Measurements from ENCODE around the gene SH3D21.

DNA sequence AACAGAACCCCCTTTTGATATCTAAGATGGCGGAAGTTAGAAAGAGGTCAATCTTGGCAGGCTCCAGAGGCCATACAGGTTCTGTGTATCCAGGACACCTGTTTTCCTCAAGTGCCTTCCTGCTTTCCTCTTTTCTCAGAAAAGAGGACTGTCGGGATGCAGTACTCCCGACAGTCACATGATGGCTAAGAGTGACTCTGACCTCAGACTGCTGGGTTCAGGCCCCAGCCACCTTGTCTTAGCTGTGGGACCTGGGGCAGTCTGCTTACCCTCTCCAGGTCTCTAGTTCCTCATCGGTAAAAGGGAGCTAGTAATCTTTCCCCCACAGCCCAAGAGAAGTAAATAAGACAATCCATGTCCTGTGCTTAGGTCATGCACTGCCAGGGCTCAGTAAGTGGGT, 49.6 kb downstream of the SH3D21 start:
- TF ChIP-seq, protein P1, sequence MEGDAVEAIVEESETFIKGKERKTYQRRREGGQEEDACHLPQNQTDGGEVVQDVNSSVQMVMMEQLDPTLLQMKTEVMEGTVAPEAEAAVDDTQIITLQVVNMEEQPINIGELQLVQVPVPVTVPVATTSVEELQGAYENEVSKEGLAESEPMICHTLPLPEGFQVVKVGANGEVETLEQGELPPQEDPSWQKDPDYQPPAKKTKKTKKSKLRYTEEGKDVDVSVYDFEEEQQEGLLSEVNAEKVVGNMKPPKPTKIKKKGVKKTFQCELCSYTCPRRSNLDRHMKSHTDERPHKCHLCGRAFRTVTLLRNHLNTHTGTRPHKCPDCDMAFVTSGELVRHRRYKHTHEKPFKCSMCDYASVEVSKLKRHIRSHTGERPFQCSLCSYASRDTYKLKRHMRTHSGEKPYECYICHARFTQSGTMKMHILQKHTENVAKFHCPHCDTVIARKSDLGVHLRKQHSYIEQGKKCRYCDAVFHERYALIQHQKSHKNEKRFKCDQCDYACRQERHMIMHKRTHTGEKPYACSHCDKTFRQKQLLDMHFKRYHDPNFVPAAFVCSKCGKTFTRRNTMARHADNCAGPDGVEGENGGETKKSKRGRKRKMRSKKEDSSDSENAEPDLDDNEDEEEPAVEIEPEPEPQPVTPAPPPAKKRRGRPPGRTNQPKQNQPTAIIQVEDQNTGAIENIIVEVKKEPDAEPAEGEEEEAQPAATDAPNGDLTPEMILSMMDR (IDR thresholded peaks at IDR 0.05) = no peak
- no peak for TF ChIP-seq POLR2AphosphoS5 (IDR thresholded peaks at IDR 0.05; ENCODE audit: insufficient read depth in 1 of 2, low read depth in 1 of 2)
- no peak for TF ChIP-seq POLR2A (IDR thresholded peaks at IDR 0.05)
